ENCODE measurements around the gene AMFR. TPM values are rescaled to one million over a fixed set of nuclear protein-coding genes. Genes with fewer than 3 reads are reported as not detected.
A peak's percentile ranks its signal among the peaks of the same experiment; 100 is the strongest.

Gene AMFR
- polyA plus RNA-seq, 1 donor (not counting 4 experiments of a cell fraction or from before 2014, with no cell fraction given): 36.9 TPM

- H3K9me3 ChIP-seq (ENCODE audit: control insufficient read depth, low read depth, low read length): no peaks in the 10 kb centered on the region
- DNase-seq (ENCODE audit: low read depth, low spot score) (no peak), FAIRE-seq (peak; percentile 81)
- dilution Hi-C loops (cut with MboI; ENCODE audit: extremely low pct_ligation_motif_present, low sequenced_read_pairs): no loop called here
- no peaks in the 10 kb centered on the region for H4K20me1 ChIP-seq (ENCODE audit: control insufficient read depth, extremely low read depth, insufficient read depth, low read length)
- peak overlapping the region; percentile 69 for H3K4me2 ChIP-seq (ENCODE audit: control insufficient read depth, extremely low read depth, insufficient read depth, low read depth, low read length)
- H3K9me1 ChIP-seq (ENCODE audit: control insufficient read depth, extremely low read depth, insufficient read depth, low read length): no peaks in the 10 kb centered on the region
- peak overlapping the region; percentile 26 for H2AFZ ChIP-seq (ENCODE audit: control insufficient read depth, low read length)
- H3K9ac ChIP-seq (ENCODE audit: control insufficient read depth, extremely low read depth, insufficient read depth, low read length): peak overlapping the region; percentile 47
- peak overlapping the region; percentile 20 for H3K27ac ChIP-seq (ENCODE audit: control insufficient read depth, insufficient read depth, low read length)
- H3K4me1 ChIP-seq (ENCODE audit: control insufficient read depth, extremely low read depth, insufficient read depth, low read length): peaks cover 4% of the 10 kb centered on the region
- no peaks in the 10 kb centered on the region for H3K36me3 ChIP-seq (ENCODE audit: control insufficient read depth in 2 of 2, extremely low read depth in 1 of 2, insufficient read depth in 2 of 2, low read length in 2 of 2)
- peak overlapping the region in 1 of 3 experiments; percentile 18 for H3K4me3 ChIP-seq (ENCODE audit: control insufficient read depth in 2 of 3, extremely low read depth in 1 of 3, insufficient read depth in 2 of 3, low read depth in 1 of 3, low read length in 3 of 3)
- no peaks in the 10 kb centered on the region for H3K79me2 ChIP-seq (ENCODE audit: control insufficient read depth, insufficient read depth, low read length)
- H3K27me3 ChIP-seq (ENCODE audit: control insufficient read depth, extremely low read depth, insufficient read depth, low read length): peaks cover 8% of the 10 kb centered on the region
- no peak for TF ChIP-seq EZH2 (IDR thresholded peaks at IDR 0.05; ENCODE audit: low read length)
- TF ChIP-seq CTCF (optimal IDR thresholded peaks at IDR 0.05 in 1 of 3, IDR thresholded peaks at IDR 0.05 in 1 of 3, conservative IDR thresholded peaks at IDR 0.05 in 1 of 3; ENCODE audit: extremely low read depth in 1 of 3, insufficient read depth in 2 of 3, low read length in 3 of 3): peak; percentile 82 to 97 (median 93)
Measured at GRCh38 chr16:56356276-56357240, 68.8 kb downstream of the AMFR start.

GRCh38 chr16:56355786-56356275, 69.5 kb downstream of the AMFR start:
- FAIRE-seq (no peak), DNase-seq (ENCODE audit: low read depth, low spot score) (no peak)
- dilution Hi-C loops (cut with MboI; ENCODE audit: extremely low pct_ligation_motif_present, low sequenced_read_pairs): no loop called here
- Histone ChIP-seq H3K4me2 (ENCODE audit: control insufficient read depth, extremely low read depth, insufficient read depth, low read depth, low read length) (no peak overlapping the region), H3K36me3 (ENCODE audit: control insufficient read depth in 2 of 2, extremely low read depth in 1 of 2, insufficient read depth in 2 of 2, low read length in 2 of 2) (no peaks in the 10 kb centered on the region), H3K4me1 (ENCODE audit: control insufficient read depth, extremely low read depth, insufficient read depth, low read length) (peaks cover 4% of the 10 kb centered on the region), H3K9me3 (ENCODE audit: control insufficient read depth, low read depth, low read length) (no peaks in the 10 kb centered on the region), H3K4me3 (ENCODE audit: control insufficient read depth in 2 of 3, extremely low read depth in 1 of 3, insufficient read depth in 2 of 3, low read depth in 1 of 3, low read length in 3 of 3) (no peak overlapping the region), H2AFZ (ENCODE audit: control insufficient read depth, low read length) (no peak overlapping the region), H3K9ac (ENCODE audit: control insufficient read depth, extremely low read depth, insufficient read depth, low read length) (no peak overlapping the region), H3K27me3 (ENCODE audit: control insufficient read depth, extremely low read depth, insufficient read depth, low read length) (peaks cover 8% of the 10 kb centered on the region), H3K79me2 (ENCODE audit: control insufficient read depth, insufficient read depth, low read length) (no peaks in the 10 kb centered on the region), H4K20me1 (ENCODE audit: control insufficient read depth, extremely low read depth, insufficient read depth, low read length) (no peaks in the 10 kb centered on the region), H3K27ac (ENCODE audit: control insufficient read depth, insufficient read depth, low read length) (no peak overlapping the region), H3K9me1 (ENCODE audit: control insufficient read depth, extremely low read depth, insufficient read depth, low read length) (no peaks in the 10 kb centered on the region)
- no peak for TF ChIP-seq EZH2 (IDR thresholded peaks at IDR 0.05; ENCODE audit: low read length)
- TF ChIP-seq CTCF (optimal IDR thresholded peaks at IDR 0.05 in 1 of 3, IDR thresholded peaks at IDR 0.05 in 1 of 3, conservative IDR thresholded peaks at IDR 0.05 in 1 of 3; ENCODE audit: extremely low read depth in 1 of 3, insufficient read depth in 2 of 3, low read length in 3 of 3): no peak

Measured in keratinocyte (primary cell).